Dedifferentiated amniotic fluid mesenchymal stem cell (primary cell): ENCODE results near the gene NTN1.

Experiments used
- DNase-seq: peaks from one replicate; pipeline ENCODE4 v3.0.0-alpha.2; 2016; ENCODE audit errors: extremely low spot score

NTN1 gene

GRCh38 chr17:9195961-9196670 is 174.8 kb downstream of the NTN1 start:
- no peak for DNase-seq

GRCh38 chr17:9199571-9200551 is 178.6 kb downstream of the NTN1 start:
- no peak for DNase-seq

GRCh38 chr17:9200699-9201359 is 179.5 kb downstream of the NTN1 start:
- no peak for DNase-seq

- no peak for DNase-seq
These were observed 181.2 kb downstream of the NTN1 start for GRCh38 chr17:9202532-9202931.

GRCh38 chr17:9203771-9204425 is 182.6 kb downstream of the NTN1 start:
- no peak for DNase-seq

GRCh38 chr17:9204637-9205329 is 183.5 kb downstream of the NTN1 start:
- DNase-seq: no peak

GRCh38 chr17:9205520-9206409 is 184.5 kb downstream of the NTN1 start:
- DNase-seq: no peak

GRCh38 chr17:9206410-9206703 is 185.0 kb downstream of the NTN1 start:
- DNase-seq: no peak

- DNase-seq: no peak
These were observed 185.5 kb downstream of the NTN1 start for GRCh38 chr17:9206741-9207332.

GRCh38 chr17:9208381-9209105 is 187.2 kb downstream of the NTN1 start:
- no peak for DNase-seq

GRCh38 chr17:9209347-9209746 is 188.0 kb downstream of the NTN1 start:
- no peak for DNase-seq

- no peak for DNase-seq
These were observed 188.6 kb downstream of the NTN1 start for GRCh38 chr17:9209781-9210370.

GRCh38 chr17:9211133-9211765 is 189.9 kb downstream of the NTN1 start:
- no peak for DNase-seq

- DNase-seq: no peak
These were observed 191.3 kb downstream of the NTN1 start for GRCh38 chr17:9212376-9213302.

- no peak for DNase-seq
These were observed 192.0 kb downstream of the NTN1 start for GRCh38 chr17:9213303-9213640.

GRCh38 chr17:9215465-9215864 is 194.2 kb downstream of the NTN1 start:
- DNase-seq: no peak
